PC-3 (cell line): ENCODE measurements around the gene PRRG4. TPM values are rescaled to one million over a fixed set of nuclear protein-coding genes. Genes with fewer than 3 reads are reported as not detected.

Source experiments
- ATAC-seq: fragments of 200-7000 bp; cut with Tn5 transposase; 2 replicates; pipeline ENCODE4 v1.9.1; 2020; ENCODE audit warnings: mild to moderate bottlenecking, moderate library complexity
- BruUV-seq: library from RNA; stranded (reverse); fragments of 400-500 nt; replicated peaks from 2 replicates; lab custom pipeline; 2021; lab: Mats Ljungman, UMichigan
- CTCF ChIA-PET: fragments of 300-600 bp; sonication (Branson Sonifier 250); formaldehyde crosslinking; loops from one replicate; lab custom pipeline; 2022; ENCODE audit warnings: antibody characterized with exemption; lab: Charles Lee
- POLR2A ChIA-PET: fragments of 300-600 bp; sonication (Branson Sonifier 250); formaldehyde crosslinking; loops from one replicate; lab custom pipeline; 2022; ENCODE audit warnings: antibody characterized with exemption; ENCODE audit not compliant: unreplicated experiment; lab: Charles Lee
- DNase-seq: peaks from one replicate; pipeline ENCODE4 v3.0.0-alpha.2; 2015
- H2AFZ ChIP-seq: fragments of 300-600 bp; sonication (generic); 2 replicates; pipeline ENCODE4 v1.6.0; 2016; ENCODE audit warnings: antibody characterized with exemption, low read length
- H3F3A ChIP-seq: fragments of 300-600 bp; sonication (generic); one replicate; pipeline ENCODE4 v1.6.0; 2017; ENCODE audit warnings: antibody characterized with exemption, low read length, control low read depth, mild to moderate bottlenecking; ENCODE audit not compliant: unreplicated experiment
- H3K27ac ChIP-seq: fragments of 300-600 bp; sonication (generic); 2 replicates; pipeline ENCODE4 v1.5.1; 2016; ENCODE audit warnings: mild to moderate bottlenecking, low read length
- H3K27me3 ChIP-seq: fragments of 300-600 bp; sonication (generic); 2 replicates; pipeline ENCODE4 v1.6.1; 2016; ENCODE audit warnings: low read length, mixed read lengths
- H3K36me3 ChIP-seq: fragments of 300-600 bp; sonication (generic); 2 replicates; pipeline ENCODE4 v1.6.1; 2016; ENCODE audit warnings: low read depth, mixed run types, low read length, mixed read lengths
- H3K4me1 ChIP-seq: fragments of 300-600 bp; sonication (generic); 2 replicates; pipeline ENCODE4 v1.5.1; 2016; ENCODE audit warnings: low read length; ENCODE audit not compliant: insufficient read depth
- H3K4me2 ChIP-seq: fragments of 300-600 bp; sonication (generic); 2 replicates; pipeline ENCODE4 v1.6.0; 2016; ENCODE audit warnings: low read length
- H3K4me3 ChIP-seq: fragments of 300-600 bp; sonication (generic); 2 replicates; pipeline ENCODE4 v1.5.1; 2016; ENCODE audit warnings: mild to moderate bottlenecking, low read length, mixed read lengths
- H3K79me2 ChIP-seq: fragments of 300-600 bp; sonication (generic); 2 replicates; pipeline ENCODE4 v1.6.1; 2017; ENCODE audit warnings: low read length, mixed read lengths
- H3K9ac ChIP-seq: fragments of 300-600 bp; sonication (generic); 2 replicates; pipeline ENCODE4 v1.6.0; 2016; ENCODE audit warnings: mild to moderate bottlenecking, low read length
- H3K9me2 ChIP-seq: fragments of 300-600 bp; sonication (generic); replicated peaks from 2 replicates; pipeline ENCODE4 v1.6.1; 2016; ENCODE audit warnings: mixed run types, low read length, mixed read lengths
- H3K9me3 ChIP-seq: fragments of 300-600 bp; sonication (generic); 2 replicates; pipeline ENCODE4 v1.6.1; 2016; ENCODE audit warnings: low read length, mixed read lengths
- H4K20me1 ChIP-seq: fragments of 300-600 bp; sonication (generic); 2 replicates; pipeline ENCODE4 v1.6.1; 2016; ENCODE audit warnings: low read length, mixed read lengths
- CTCF ChIP-seq: fragments of 300-600 bp; sonication (generic); conservative IDR thresholded peaks from 2 replicates; pipeline ENCODE4 v1.5.1; 2017; ENCODE audit warnings: antibody characterized with exemption, low read depth, mild to moderate bottlenecking, low read length
- EZH2 ChIP-seq: fragments of 300-600 bp; sonication (generic); IDR thresholded peaks from one replicate; pipeline ENCODE4 v1.6.1; 2017; ENCODE audit warnings: antibody characterized with exemption, mild to moderate bottlenecking, low read length; ENCODE audit not compliant: unreplicated experiment
- EZH2phosphoT487 ChIP-seq: fragments of 300-600 bp; sonication (generic); IDR thresholded peaks from 2 replicates; pipeline ENCODE4 v1.6.1; 2018; ENCODE audit warnings: mild to moderate bottlenecking, antibody characterized with exemption, low read length, borderline replicate concordance
- intact Hi-C: fragments of 100-400 bp; cut with micrococcal nuclease; formaldehyde crosslinking; loops from 2 replicates; pipeline ENCODE4 v1.9.0; 2023
- total RNA-seq: library from RNA; depleted of rRNA; stranded (reverse); fragments of >200 nt; gene quantifications from 2 replicates; pipeline ENCODE4 v1.2.3, GENCODE V29; 2014

Gene PRRG4
- total RNA-seq, 1 experiment from 2014 or later = 17.9 TPM

- ATAC-seq = no peak
- no peaks in the 10 kb centered on the region for H3K9me3 ChIP-seq
- no peak for TF ChIP-seq CTCF
- TF ChIP-seq EZH2phosphoT487 = no peak
- no peak for TF ChIP-seq EZH2
- no peak overlapping the region for H3K9ac ChIP-seq
- peak overlapping the region; percentile 53 for H3K27ac ChIP-seq
- no peaks in the 10 kb centered on the region for H3K27me3 ChIP-seq
- no peak overlapping the region for H2AFZ ChIP-seq
- no peaks in the 10 kb centered on the region for H3K36me3 ChIP-seq
- peaks cover 48% of the 10 kb centered on the region for H3K4me1 ChIP-seq
- ChIA-PET CTCF (interaction anchor here (1.3 kb wide), 1 partner anchor 17 kb away, joined by 4 read pairs; no protein-coding TSS in a partner anchor), POLR2A (no interaction called here)
- no peaks in the 10 kb centered on the region for H3K9me2 ChIP-seq
- peaks cover 18% of the 10 kb centered on the region for H3K79me2 ChIP-seq
- intact Hi-C loops = no loop called here
- H3F3A ChIP-seq = no peaks in the 10 kb centered on the region
- H4K20me1 ChIP-seq = no peaks in the 10 kb centered on the region
- no peak for DNase-seq
- H3K4me2 ChIP-seq = peak overlapping the region; percentile 30
- no TSS peak for BruUV-seq
- H3K4me3 ChIP-seq = no peak overlapping the region
Measured at GRCh38 chr11:32826113-32826512, 3.6 kb upstream of the PRRG4 start.

- POLR2A ChIA-PET = no interaction called here
- no peak overlapping the region for H3K27ac ChIP-seq
- no peaks in the 10 kb centered on the region for H3K36me3 ChIP-seq
- no peaks in the 10 kb centered on the region for H3K9me2 ChIP-seq
- H3K27me3 ChIP-seq = no peaks in the 10 kb centered on the region
- intact Hi-C loops = no loop called here
- H2AFZ ChIP-seq = no peak overlapping the region
- peaks cover 23% of the 10 kb centered on the region for H3K79me2 ChIP-seq
- no peaks in the 10 kb centered on the region for H3F3A ChIP-seq
- H3K4me3 ChIP-seq = no peak overlapping the region
- H3K4me2 ChIP-seq = no peak overlapping the region
- H3K9me3 ChIP-seq = no peaks in the 10 kb centered on the region
- peaks cover 43% of the 10 kb centered on the region for H3K4me1 ChIP-seq
- no peaks in the 10 kb centered on the region for H4K20me1 ChIP-seq
- H3K9ac ChIP-seq = no peak overlapping the region
- ATAC-seq = no peak
- TF ChIP-seq EZH2phosphoT487 = no peak
- no peak for TF ChIP-seq CTCF
- no peak for TF ChIP-seq EZH2
- CTCF ChIA-PET = no interaction called here
- no peak for DNase-seq
- no TSS peak for BruUV-seq
Measured at GRCh38 chr11:32827276-32827675, 2.5 kb upstream of the PRRG4 start.

GRCh38 chr11:32829157-32829679 lies 509 bp upstream of the PRRG4 start:
- TSS peak; percentile 87 for BruUV-seq
- no peaks in the 10 kb centered on the region for H3K9me2 ChIP-seq
- peak overlapping the region; percentile 99 for H3K4me2 ChIP-seq
- peaks cover 36% of the 10 kb centered on the region for H3K4me1 ChIP-seq
- TF ChIP-seq EZH2 (no peak), EZH2phosphoT487 (no peak), CTCF (no peak)
- intact Hi-C loops = no loop called here
- no peaks in the 10 kb centered on the region for H3K27me3 ChIP-seq
- peak overlapping the region; percentile 83 for H3K27ac ChIP-seq
- H3K9me3 ChIP-seq = no peaks in the 10 kb centered on the region
- no peaks in the 10 kb centered on the region for H4K20me1 ChIP-seq
- H3K9ac ChIP-seq = peak overlapping the region; percentile 91
- peak overlapping the region; percentile 98 for H2AFZ ChIP-seq
- H3K36me3 ChIP-seq = no peaks in the 10 kb centered on the region
- peak overlapping the region; percentile 85 for H3K4me3 ChIP-seq
- H3F3A ChIP-seq = no peaks in the 10 kb centered on the region
- POLR2A ChIA-PET = interaction anchor here (0.6 kb wide), 1 partner anchor 210 kb away, joined by 4 read pairs; no protein-coding TSS in a partner anchor
- peaks cover 23% of the 10 kb centered on the region for H3K79me2 ChIP-seq
- CTCF ChIA-PET = no interaction called here
- ATAC-seq (peak; percentile 37), DNase-seq (peak; percentile 44)
